Measurements from ENCODE around the gene INPP1.

GRCh38 chr2:190407662-190408537 is 64.5 kb downstream of the INPP1 start, which contains the start of gene MFSD6:
- no peak for TF ChIP-seq CTCF (conservative IDR thresholded peaks at IDR 0.05; ENCODE audit: low read length)
- no peak for TF ChIP-seq EZH2phosphoT487 (IDR thresholded peaks at IDR 0.05; ENCODE audit: borderline replicate concordance, low read depth, low read length)

Data from OCI-LY7 (cell line).